Activated T-cell treated with anti-CD3 and anti-CD28 coated beads, Interleukin-2, amount 50 U/mL, for 24 hours (primary cell): ENCODE measurements around the gene MRC2.

Experiments
- DNase-seq: peaks from one replicate; pipeline ENCODE4 v3.0.0-alpha.2; 2020
- H3K27ac Mint-ChIP-seq: 2 replicates; pipeline ENCODE4 v1.8.0; 2020; ENCODE audit warnings: mild to moderate bottlenecking, mixed read lengths
- H3K27me3 Mint-ChIP-seq: 2 replicates; pipeline ENCODE4 v1.8.0; 2020; ENCODE audit warnings: mixed read lengths
- H3K36me3 Mint-ChIP-seq: 2 replicates; pipeline ENCODE4 v1.8.0; 2020; ENCODE audit warnings: low read depth, mixed read lengths
- H3K4me1 Mint-ChIP-seq: 2 replicates; pipeline ENCODE4 v1.8.0; 2020; ENCODE audit warnings: low read depth, mixed read lengths
- H3K4me3 Mint-ChIP-seq: 2 replicates; pipeline ENCODE4 v1.8.0; 2020; ENCODE audit warnings: mild to moderate bottlenecking, moderate library complexity, mixed read lengths
- H3K9me3 Mint-ChIP-seq: 2 replicates; pipeline ENCODE4 v1.8.0; 2020; ENCODE audit warnings: mixed read lengths

The MRC2 gene

GRCh38 chr17:62672957-62673356 lies 45.5 kb downstream of the MRC2 start:
- Mint-ChIP-seq H3K36me3 (no peaks in the 10 kb centered on the region), H3K4me1 (peaks cover 2% of the 10 kb centered on the region), H3K9me3 (no peaks in the 10 kb centered on the region), H3K27me3 (no peaks in the 10 kb centered on the region), H3K27ac (no peak overlapping the region), H3K4me3 (no peak overlapping the region)
- DNase-seq = no peak

- Mint-ChIP-seq H3K36me3 (no peaks in the 10 kb centered on the region), H3K4me3 (no peak overlapping the region), H3K9me3 (no peaks in the 10 kb centered on the region), H3K4me1 (peaks cover 2% of the 10 kb centered on the region), H3K27me3 (no peaks in the 10 kb centered on the region), H3K27ac (no peak overlapping the region)
- no peak for DNase-seq
These were observed 46.3 kb downstream of the MRC2 start for GRCh38 chr17:62673614-62674362.

- H3K4me1 Mint-ChIP-seq = peaks cover 2% of the 10 kb centered on the region
- H3K36me3 Mint-ChIP-seq = no peaks in the 10 kb centered on the region
- no peak overlapping the region for H3K4me3 Mint-ChIP-seq
- H3K27ac Mint-ChIP-seq = no peak overlapping the region
- DNase-seq = no peak
- H3K27me3 Mint-ChIP-seq = no peaks in the 10 kb centered on the region
- no peaks in the 10 kb centered on the region for H3K9me3 Mint-ChIP-seq
These were observed 46.9 kb downstream of the MRC2 start for GRCh38 chr17:62674363-62674739.

- Mint-ChIP-seq H3K27ac (no peak overlapping the region), H3K36me3 (no peaks in the 10 kb centered on the region), H3K27me3 (no peaks in the 10 kb centered on the region), H3K9me3 (no peaks in the 10 kb centered on the region), H3K4me1 (peaks cover 2% of the 10 kb centered on the region), H3K4me3 (no peak overlapping the region)
- DNase-seq = no peak
These were observed 47.4 kb downstream of the MRC2 start for GRCh38 chr17:62674841-62675240.

GRCh38 chr17:62675260-62675659 lies 47.8 kb downstream of the MRC2 start:
- DNase-seq = no peak
- H3K9me3 Mint-ChIP-seq = no peaks in the 10 kb centered on the region
- no peaks in the 10 kb centered on the region for H3K36me3 Mint-ChIP-seq
- no peak overlapping the region for H3K4me3 Mint-ChIP-seq
- no peak overlapping the region for H3K27ac Mint-ChIP-seq
- H3K27me3 Mint-ChIP-seq = no peaks in the 10 kb centered on the region
- H3K4me1 Mint-ChIP-seq = peaks cover 2% of the 10 kb centered on the region

GRCh38 chr17:62675701-62676100 lies 48.2 kb downstream of the MRC2 start:
- Mint-ChIP-seq H3K4me1 (peaks cover 2% of the 10 kb centered on the region), H3K27me3 (no peaks in the 10 kb centered on the region), H3K27ac (no peak overlapping the region), H3K4me3 (no peak overlapping the region), H3K9me3 (no peaks in the 10 kb centered on the region), H3K36me3 (no peaks in the 10 kb centered on the region)
- no peak for DNase-seq

GRCh38 chr17:62676231-62676943 lies 48.9 kb downstream of the MRC2 start:
- no peak overlapping the region for H3K27ac Mint-ChIP-seq
- DNase-seq = no peak
- no peaks in the 10 kb centered on the region for H3K9me3 Mint-ChIP-seq
- no peak overlapping the region for H3K4me3 Mint-ChIP-seq
- peaks cover 2% of the 10 kb centered on the region for H3K4me1 Mint-ChIP-seq
- H3K27me3 Mint-ChIP-seq = no peaks in the 10 kb centered on the region
- H3K36me3 Mint-ChIP-seq = no peaks in the 10 kb centered on the region

GRCh38 chr17:62676952-62677596 lies 49.6 kb downstream of the MRC2 start:
- DNase-seq = no peak
- no peak overlapping the region for H3K27ac Mint-ChIP-seq
- no peaks in the 10 kb centered on the region for H3K36me3 Mint-ChIP-seq
- H3K9me3 Mint-ChIP-seq = no peaks in the 10 kb centered on the region
- H3K4me3 Mint-ChIP-seq = no peak overlapping the region
- no peaks in the 10 kb centered on the region for H3K27me3 Mint-ChIP-seq
- H3K4me1 Mint-ChIP-seq = peaks cover 2% of the 10 kb centered on the region

GRCh38 chr17:62678214-62678919 lies 50.9 kb downstream of the MRC2 start:
- Mint-ChIP-seq H3K9me3 (no peaks in the 10 kb centered on the region), H3K27ac (no peak overlapping the region), H3K36me3 (no peaks in the 10 kb centered on the region), H3K4me1 (no peaks in the 10 kb centered on the region), H3K27me3 (no peaks in the 10 kb centered on the region), H3K4me3 (no peak overlapping the region)
- no peak for DNase-seq

- peaks cover 3% of the 10 kb centered on the region for H3K36me3 Mint-ChIP-seq
- no peaks in the 10 kb centered on the region for H3K4me1 Mint-ChIP-seq
- H3K4me3 Mint-ChIP-seq = no peak overlapping the region
- H3K27me3 Mint-ChIP-seq = no peaks in the 10 kb centered on the region
- no peak overlapping the region for H3K27ac Mint-ChIP-seq
- no peaks in the 10 kb centered on the region for H3K9me3 Mint-ChIP-seq
- DNase-seq = no peak
These were observed 52.5 kb downstream of the MRC2 start for GRCh38 chr17:62679866-62680377.

GRCh38 chr17:62680541-62681052 lies 53.1 kb downstream of the MRC2 start:
- Mint-ChIP-seq H3K36me3 (peaks cover 3% of the 10 kb centered on the region), H3K27ac (no peak overlapping the region), H3K9me3 (no peaks in the 10 kb centered on the region), H3K4me1 (peaks cover 2% of the 10 kb centered on the region), H3K4me3 (no peak overlapping the region), H3K27me3 (no peaks in the 10 kb centered on the region)
- DNase-seq = no peak

- no peak overlapping the region for H3K4me3 Mint-ChIP-seq
These were observed 53.8 kb downstream of the MRC2 start for GRCh38 chr17:62681061-62681938.

GRCh38 chr17:62681939-62682381 lies 54.5 kb downstream of the MRC2 start:
- Mint-ChIP-seq H3K4me1 (peaks cover 2% of the 10 kb centered on the region), H3K4me3 (no peak overlapping the region), H3K36me3 (peaks cover 3% of the 10 kb centered on the region), H3K9me3 (no peaks in the 10 kb centered on the region), H3K27ac (no peak overlapping the region), H3K27me3 (no peaks in the 10 kb centered on the region)
- no peak for DNase-seq

More at GRCh38 chr17:62681061-62681938, 53.8 kb downstream of the MRC2 start:
- H3K27me3 Mint-ChIP-seq = no peaks in the 10 kb centered on the region
- H3K9me3 Mint-ChIP-seq = no peaks in the 10 kb centered on the region
- peaks cover 3% of the 10 kb centered on the region for H3K36me3 Mint-ChIP-seq
- DNase-seq = no peak
- H3K27ac Mint-ChIP-seq = no peak overlapping the region
- peaks cover 2% of the 10 kb centered on the region for H3K4me1 Mint-ChIP-seq
